GM18508 (cell line): ENCODE measurements around the gene NUDT2.
"Not testable (repeated sequence)": the region's sequence is repeated elsewhere in the genome, so short reads cannot be mapped to it uniquely, and the experiment has no call there.

Source experiments
- ATAC-seq: cut with Tn5 transposase; IDR thresholded peaks from one replicate; pipeline ENCODE4 v1.9.1; 2021; ENCODE audit warnings: moderate number of reproducible peaks; ENCODE audit not compliant: insufficient read depth, unreplicated experiment

Gene NUDT2

GRCh38 chr9:34334337-34334824 lies 5.0 kb downstream of the NUDT2 start:
- no peak for ATAC-seq

DNA sequence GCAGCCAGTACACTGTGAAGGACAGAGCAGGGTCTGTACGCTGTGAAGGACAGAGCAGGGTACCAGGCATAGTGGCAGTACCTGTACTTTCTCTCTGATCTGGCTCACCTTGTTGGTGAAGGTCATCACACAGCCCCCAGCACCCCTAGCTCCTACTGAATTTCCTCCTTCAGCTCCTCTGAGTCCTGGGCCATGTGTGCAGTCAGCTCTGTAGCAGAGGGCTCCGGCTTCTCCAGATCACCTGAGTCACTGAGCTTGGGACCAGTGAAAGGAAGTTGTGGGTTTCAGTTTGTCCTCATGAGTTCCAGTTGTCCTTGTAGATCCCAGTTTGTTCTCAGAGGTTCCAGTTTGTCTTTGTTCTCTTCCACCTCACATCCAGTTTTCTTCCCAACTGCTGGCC lies 5.5 kb downstream of the NUDT2 start:
- no peak for ATAC-seq

GRCh38 chr9:34335376-34335775 lies 6.0 kb downstream of the NUDT2 start:
- no peak for ATAC-seq

GRCh38 chr9:34337403-34337802 lies 8.0 kb downstream of the NUDT2 start:
- ATAC-seq = no peak

DNA sequence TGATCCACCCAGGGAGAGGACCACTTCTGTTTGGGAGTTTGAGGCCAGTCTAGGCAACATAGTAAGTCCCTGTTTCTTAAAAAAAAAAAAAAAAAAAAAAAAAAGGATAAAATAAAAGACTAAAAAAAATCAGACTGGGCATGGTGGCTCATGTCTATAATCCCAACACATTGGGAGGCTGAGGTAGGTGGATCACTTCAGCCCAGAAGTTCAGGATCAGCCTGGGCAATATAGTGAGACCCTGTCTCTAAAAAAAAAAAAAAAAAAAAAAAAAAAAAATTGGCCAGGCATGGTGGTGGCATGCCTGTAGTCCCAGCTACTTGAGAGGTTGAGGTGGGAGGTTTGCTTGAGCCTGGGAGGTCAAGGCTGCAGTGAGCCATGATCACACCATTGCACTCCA lies 8.7 kb downstream of the NUDT2 start:
- not testable (repeated sequence) for ATAC-seq

DNA sequence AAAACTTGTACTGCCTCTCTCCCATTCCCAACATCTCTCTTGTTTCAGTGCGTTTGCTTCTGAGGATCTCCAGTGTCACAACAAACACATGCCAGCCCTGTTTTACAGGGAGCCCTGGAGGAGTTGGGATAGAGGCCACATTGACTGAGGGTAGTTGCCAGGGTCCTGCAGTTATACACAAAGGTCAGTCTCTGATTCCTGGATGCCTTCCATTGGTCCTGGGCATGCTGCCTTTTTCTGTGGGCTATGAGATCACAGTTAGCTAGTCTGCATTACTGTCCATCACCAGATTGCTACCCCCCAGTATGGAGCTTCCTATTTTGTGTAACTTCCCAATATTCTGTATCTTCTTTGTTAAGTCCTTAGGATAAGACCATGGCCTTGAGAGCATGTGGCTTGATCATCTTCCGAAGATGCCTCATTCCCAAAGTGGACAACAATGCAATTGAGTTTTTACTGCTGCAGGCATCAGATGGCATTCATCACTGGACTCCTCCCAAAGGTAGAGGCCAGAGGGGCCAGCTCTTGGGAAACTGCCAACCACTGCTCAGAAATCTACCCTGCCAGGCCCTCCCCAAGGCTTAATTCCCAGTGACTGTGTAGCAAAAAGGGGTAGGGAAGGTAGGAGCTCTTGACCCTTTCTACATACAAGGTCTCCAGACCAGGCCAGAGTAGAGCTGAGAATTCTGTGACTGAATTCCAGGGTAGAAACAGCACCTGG lies 9.5 kb downstream of the NUDT2 start:
- ATAC-seq = no peak

GRCh38 chr9:34341659-34342295 lies 12.4 kb downstream of the NUDT2 start:
- no peak for ATAC-seq

DNA sequence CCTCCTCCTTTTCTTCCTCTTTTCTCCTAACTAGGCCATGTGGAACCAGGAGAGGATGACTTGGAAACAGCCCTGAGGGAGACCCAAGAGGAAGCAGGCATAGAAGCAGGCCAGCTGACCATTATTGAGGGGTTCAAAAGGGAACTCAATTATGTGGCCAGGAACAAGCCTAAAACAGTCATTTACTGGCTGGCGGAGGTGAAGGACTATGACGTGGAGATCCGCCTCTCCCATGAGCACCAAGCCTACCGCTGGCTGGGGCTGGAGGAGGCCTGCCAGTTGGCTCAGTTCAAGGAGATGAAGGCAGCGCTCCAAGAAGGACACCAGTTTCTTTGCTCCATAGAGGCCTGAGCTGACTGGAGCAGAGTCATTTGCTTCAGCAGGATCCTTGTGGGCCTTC lies 13.7 kb downstream of the NUDT2 start:
- ATAC-seq = no peak

DNA sequence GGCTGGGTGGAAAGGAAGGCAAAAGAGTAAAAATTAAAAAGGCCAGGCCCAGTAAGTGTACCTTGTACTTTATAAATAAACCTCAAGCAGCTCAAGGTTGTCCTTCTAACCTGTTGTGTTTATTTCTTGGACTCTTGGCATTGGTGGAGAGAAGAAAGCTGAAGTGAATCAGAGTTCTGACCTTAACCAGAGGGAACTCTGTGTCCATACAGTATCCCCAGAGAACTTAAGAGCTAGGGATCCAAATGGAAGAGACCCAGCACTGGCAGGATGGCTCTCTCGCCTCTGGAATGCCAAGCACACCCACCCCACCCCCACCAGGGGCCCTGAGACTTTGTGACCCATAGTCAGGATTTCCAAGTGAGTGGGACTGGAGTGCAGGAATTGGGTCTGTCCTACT lies 14.2 kb downstream of the NUDT2 start:
- ATAC-seq = no peak

- no peak for ATAC-seq
These were observed 17.8 kb downstream of the NUDT2 start for GRCh38 chr9:34346873-34347799.

DNA sequence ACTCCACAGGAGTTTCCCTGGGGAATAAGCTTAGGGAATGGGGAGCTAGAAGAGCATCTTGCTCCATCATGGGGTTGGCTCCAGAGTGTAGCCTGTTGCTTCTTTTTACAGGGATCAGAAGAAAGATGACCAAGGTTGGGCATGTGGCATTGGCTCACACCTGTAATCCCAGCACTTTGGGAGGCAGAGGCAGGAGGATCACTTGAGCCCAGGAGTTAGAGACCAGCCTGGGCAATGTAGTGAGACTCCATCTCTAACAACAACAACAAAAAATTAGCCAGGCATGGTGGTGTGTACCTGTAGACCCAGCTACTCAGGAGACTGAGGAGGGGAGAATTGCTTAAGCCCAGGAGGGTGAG lies 18.4 kb downstream of the NUDT2 start:
- no peak for ATAC-seq

GRCh38 chr9:34349324-34349723 lies 20.0 kb downstream of the NUDT2 start:
- no peak for ATAC-seq

GRCh38 chr9:34352122-34352652 lies 22.8 kb downstream of the NUDT2 start:
- ATAC-seq = not testable (repeated sequence)

DNA sequence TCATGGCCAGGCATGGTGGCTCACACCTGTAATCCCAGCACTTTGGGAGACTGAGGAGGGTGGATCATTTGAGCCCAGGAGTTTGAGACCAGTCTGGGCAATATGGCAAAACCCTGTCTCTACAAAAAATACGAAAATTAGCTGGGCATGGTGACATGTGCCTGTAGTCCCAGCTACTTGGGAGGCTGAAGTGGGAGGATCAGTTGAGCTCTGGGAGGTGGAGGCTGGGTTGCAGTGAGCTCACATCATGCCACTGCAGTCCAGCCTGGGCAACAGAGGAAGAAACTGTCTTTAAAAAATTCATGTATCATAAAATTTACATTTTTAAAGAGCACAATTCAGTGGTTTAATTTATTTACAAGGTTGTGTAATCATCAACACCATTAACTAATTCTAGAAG lies 23.6 kb downstream of the NUDT2 start:
- not testable (repeated sequence) for ATAC-seq

DNA sequence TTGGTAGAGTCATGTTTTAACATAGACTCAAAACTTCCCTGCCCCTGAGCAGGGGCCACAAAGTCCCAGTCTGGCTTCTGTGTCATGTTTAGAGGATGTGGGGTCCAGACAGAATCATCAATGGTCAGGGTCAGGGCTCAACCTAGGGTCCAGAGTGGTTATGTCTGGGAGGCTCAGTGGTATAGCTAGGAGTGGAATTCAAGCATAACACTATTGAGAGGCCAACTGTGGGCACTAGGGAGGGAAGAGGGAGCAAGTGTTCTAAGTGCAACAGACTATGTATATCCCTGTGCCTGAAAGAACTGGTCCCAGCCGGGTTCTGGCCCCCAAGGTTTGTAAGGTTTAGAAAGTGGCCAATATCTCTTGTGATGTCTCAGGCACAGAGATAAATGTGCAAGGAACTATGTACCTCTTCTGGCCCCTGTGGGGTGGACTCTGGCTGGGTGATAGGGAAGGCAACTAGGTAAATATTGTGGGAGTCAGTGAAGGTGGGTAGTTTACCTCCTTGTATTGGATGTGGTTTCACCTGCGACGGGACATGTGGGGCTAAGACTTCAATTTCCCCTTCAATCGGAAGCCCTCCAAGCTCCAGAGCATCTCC lies 33.3 kb downstream of the NUDT2 start:
- no peak for ATAC-seq

DNA sequence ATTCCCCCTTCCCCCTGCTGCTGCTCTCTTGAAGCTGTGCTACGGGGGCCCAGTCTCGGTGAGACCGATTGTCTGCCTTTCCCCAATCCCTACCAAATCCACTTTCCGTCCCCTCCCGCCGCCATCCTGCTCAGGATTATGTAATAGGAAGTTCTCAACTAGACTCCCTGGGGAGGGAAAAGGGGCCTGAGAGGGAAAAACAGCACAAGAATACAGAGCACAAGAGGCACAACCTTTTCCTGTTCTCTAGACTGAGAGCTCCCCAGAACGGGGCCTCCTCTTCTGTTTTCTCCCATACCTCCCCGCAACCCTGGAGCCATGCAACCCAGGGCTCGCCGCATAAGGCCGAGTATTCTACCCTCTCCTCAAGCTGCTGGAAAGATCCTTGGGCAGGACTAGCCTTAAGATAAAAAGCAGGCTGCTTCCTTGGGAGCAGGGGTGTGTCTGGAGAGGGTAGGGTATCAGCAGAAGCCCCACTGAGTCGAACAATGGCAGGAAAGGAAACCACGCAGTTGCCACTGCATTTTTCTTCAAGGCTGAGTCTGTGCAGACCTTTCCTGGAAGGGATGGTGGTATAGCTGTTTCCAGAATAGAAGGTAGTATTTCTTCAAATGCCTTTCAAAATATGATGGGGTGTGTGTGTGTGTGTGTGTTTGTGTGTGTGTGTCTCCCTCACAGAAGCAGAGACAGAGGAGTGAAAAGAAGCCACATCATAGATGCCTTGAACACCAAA lies 34.4 kb downstream of the NUDT2 start:
- ATAC-seq = no peak

GRCh38 chr9:34365282-34365681 lies 35.9 kb downstream of the NUDT2 start:
- no peak for ATAC-seq

DNA sequence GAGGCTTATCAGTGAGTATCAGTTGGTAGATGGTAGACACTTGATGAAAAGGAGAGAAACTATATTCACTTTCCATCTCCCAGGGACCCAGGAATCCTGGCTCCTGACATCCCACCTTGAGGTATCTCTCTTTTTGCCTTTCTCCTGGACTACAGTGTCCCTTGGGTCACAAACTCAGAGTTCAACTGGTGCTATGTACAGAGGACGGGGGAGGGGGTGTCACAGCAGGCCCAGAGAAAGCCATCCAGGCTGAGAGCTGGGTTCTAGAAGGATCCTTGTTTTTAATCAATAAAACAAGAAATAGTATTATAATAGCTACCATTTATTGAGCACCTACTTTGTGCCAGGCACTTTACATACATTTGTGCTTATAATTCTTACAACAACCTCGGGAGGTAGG lies 37.0 kb downstream of the NUDT2 start:
- no peak for ATAC-seq

DNA sequence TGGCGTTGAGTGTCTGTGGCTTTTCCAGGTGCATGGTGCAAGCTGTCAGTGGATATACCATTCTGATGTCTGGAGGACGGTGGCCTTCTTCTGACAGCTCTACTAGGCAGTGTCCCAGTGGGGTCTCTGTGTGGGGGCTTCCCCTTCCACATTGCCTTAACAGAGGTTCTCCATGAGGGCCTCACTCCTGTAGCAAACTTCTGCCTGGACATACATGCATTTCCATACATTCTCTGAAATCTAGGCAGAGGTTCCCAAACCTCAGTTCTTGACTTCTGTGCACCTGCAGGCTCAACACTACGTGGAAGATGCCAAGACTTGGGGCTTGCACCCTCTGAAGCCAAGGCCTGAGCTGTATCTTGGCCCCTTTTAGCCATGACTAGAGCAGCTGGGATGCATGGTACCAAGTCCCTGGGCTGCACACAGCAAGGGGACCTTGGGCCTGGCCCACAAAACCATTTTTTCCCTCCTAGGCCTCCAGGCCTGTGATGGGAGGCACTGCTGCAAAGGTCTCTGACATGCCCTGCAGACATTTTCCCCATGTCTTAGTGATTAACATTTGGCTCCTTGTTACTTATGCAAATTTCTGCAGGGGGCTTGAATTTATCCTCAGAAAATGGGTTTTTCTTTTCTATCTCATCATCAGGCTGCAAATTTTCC lies 38.5 kb downstream of the NUDT2 start:
- not testable (repeated sequence) for ATAC-seq
